ENCODE data around the gene MC1R.

DNA sequence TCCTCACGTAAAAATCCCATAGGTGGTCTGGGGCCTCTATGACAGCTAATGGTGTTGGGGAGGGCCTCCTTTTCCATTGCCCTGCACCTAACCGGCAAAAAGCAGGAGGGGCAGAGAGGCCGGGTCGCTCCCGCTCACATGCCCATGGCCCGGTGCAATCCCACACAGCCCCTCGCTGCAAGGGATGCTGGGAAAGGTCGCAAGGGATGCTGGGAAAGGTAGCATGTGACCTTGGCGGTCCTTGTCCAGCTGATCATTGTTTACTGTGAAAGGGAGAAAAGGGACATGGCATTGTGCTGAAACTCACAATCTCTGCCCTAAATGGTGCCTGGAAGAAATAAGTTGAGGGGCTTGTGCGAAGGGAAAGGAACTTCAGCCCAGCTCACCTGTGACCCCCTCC is 39.9 kb downstream of the MC1R start:
- no peak for TF ChIP-seq CTCF (IDR thresholded peaks at IDR 0.05)
- no peak for TF ChIP-seq POLR2A (IDR thresholded peaks at IDR 0.05; ENCODE audit: low read depth)
- no peak for TF ChIP-seq POLR2AphosphoS5 (IDR thresholded peaks at IDR 0.05)
- TF ChIP-seq EP300 (IDR thresholded peaks at IDR 0.05): no peak
